Naive B cell (primary cell): ENCODE data around the gene CYTIP. TPM values are rescaled to one million over a fixed set of nuclear protein-coding genes. Genes with fewer than 3 reads are reported as not detected.
"Not testable (repeated sequence)": the region's sequence is repeated elsewhere in the genome, so short reads cannot be mapped to it uniquely, and the experiment has no call there.

ENCODE experiments used
- ATAC-seq, 2 donors: fragments of 150-1000 bp; cut with Tn5 transposase; 2 replicates each; pipeline ENCODE4 v1.10.0; 2021; ENCODE audit warnings: low read depth in 2 of 2, mild to moderate bottlenecking in 2 of 2, moderate library complexity in 2 of 2
- DNase-seq: peaks from one replicate; pipeline ENCODE4 v3.0.0; 2022
- H3K27ac Mint-ChIP-seq, 6 donors: one replicate each; pipeline ENCODE4 v1.8.0; 2020 to 2022; ENCODE audit warnings: mild to moderate bottlenecking in 6 of 6, mixed read lengths in 6 of 6, moderate library complexity in 5 of 6, inconsistent platforms in 2 of 6
- H3K27me3 Mint-ChIP-seq, 3 donors: one replicate each; pipeline ENCODE4 v1.8.0; 2021 to 2022; ENCODE audit warnings: mixed read lengths in 3 of 3, mild to moderate bottlenecking in 1 of 3
- H3K36me3 Mint-ChIP-seq, 2 donors: one replicate each; pipeline ENCODE4 v1.8.0; 2020 to 2022; ENCODE audit warnings: mixed read lengths in 2 of 2, inconsistent platforms in 1 of 2, mild to moderate bottlenecking in 1 of 2
- H3K4me1 Mint-ChIP-seq, 3 donors: one replicate each; pipeline ENCODE4 v1.8.0; 2020 to 2022; ENCODE audit warnings: mixed read lengths in 3 of 3, inconsistent platforms in 1 of 3, mild to moderate bottlenecking in 1 of 3, moderate library complexity in 1 of 3
- H3K4me3 Mint-ChIP-seq, 8 donors: one replicate each; pipeline ENCODE4 v1.8.0; 2020 to 2022; ENCODE audit warnings: mild to moderate bottlenecking in 8 of 8, mixed read lengths in 8 of 8, moderate library complexity in 8 of 8, inconsistent platforms in 2 of 8
- H3K9me3 Mint-ChIP-seq, 7 donors: one replicate each; pipeline ENCODE4 v1.8.0; 2020 to 2022; ENCODE audit warnings: mixed read lengths in 7 of 7, mild to moderate bottlenecking in 5 of 7, inconsistent platforms in 2 of 7, moderate library complexity in 1 of 7
- polyA plus RNA-seq, 6 donors: library from polyadenylated mRNA; unstranded; fragments of 300-500 nt; fragmentation: Illumina TruSeq; gene quantifications; one replicate each; pipeline ENCODE4 v1.2.3, GENCODE V29; 2021; ENCODE audit warnings: low read depth in 6 of 6

CYTIP gene
- polyA plus RNA-seq, 6 donors from 2014 or later: 90.7 to 172 (median 121) TPM

DNA sequence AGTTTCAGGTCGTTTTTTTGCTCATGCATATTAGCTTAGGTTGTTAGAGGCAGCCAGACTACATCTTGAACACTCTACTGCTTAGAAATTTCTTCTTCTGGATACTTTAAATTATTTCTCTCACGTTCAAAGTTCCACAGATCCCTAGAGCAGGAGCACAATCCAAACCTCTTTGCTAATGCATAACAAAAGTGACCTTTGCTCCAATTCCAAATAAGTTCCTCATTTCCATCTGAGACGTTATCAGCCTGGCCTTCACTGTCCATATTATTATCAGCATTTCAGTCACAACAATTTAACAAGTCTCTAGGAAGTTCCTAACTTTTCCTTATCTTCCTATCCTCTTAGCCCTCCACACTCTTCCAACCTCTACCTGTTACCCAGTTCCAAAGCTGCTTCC is 67.8 kb downstream of the CYTIP start:
- peaks cover 9 to 17% (median 12%) of the 10 kb centered on the region in 3 donors for H3K4me1 Mint-ChIP-seq
- no peaks in the 10 kb centered on the region for H3K27me3 Mint-ChIP-seq
- H3K27ac Mint-ChIP-seq: peak overlapping the region in 2 of 6 donors; percentile 59 to 89
- H3K4me3 Mint-ChIP-seq: no peak overlapping the region
- DNase-seq (no peak), ATAC-seq (no peak)
- H3K36me3 Mint-ChIP-seq: peaks cover 21 to 35% of the 10 kb centered on the region in 2 donors
- H3K9me3 Mint-ChIP-seq: peaks cover 11 to 32% (median 27%) of the 10 kb centered on the region in 7 donors

GRCh38 chr2:157375384-157375783 is 68.5 kb downstream of the CYTIP start:
- DNase-seq (no peak), ATAC-seq (no peak)
- H3K36me3 Mint-ChIP-seq: peaks cover 19 to 33% of the 10 kb centered on the region in 2 donors
- H3K4me1 Mint-ChIP-seq: peaks cover 8 to 10% (median 9%) of the 10 kb centered on the region in 3 donors
- peak overlapping the region in 1 of 6 donors; percentile 42 for H3K27ac Mint-ChIP-seq
- H3K9me3 Mint-ChIP-seq: peaks cover 11 to 32% (median 27%) of the 10 kb centered on the region in 7 donors
- no peaks in the 10 kb centered on the region for H3K27me3 Mint-ChIP-seq
- H3K4me3 Mint-ChIP-seq: no peak overlapping the region

DNA sequence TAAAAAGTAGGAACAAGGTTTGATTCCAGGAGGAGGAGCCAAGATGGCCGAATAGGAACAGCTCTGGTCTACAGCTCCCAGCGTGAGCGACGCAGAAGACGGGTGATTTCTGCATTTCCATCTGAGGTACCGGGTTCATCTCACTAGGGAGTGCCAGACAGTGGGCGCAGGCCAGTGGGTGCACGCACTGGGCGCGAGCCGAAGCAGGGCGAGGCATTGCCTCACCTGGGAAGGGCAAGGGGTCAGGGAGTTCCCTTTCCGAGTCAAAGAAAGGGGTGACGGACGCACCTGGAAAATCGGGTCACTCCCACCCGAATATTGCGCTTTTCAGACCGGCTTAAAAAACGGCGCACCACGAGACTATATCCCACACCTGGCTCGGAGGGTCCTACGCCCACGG is 75.4 kb downstream of the CYTIP start:
- not testable (repeated sequence) for H3K9me3 Mint-ChIP-seq, DNase-seq, H3K4me3 Mint-ChIP-seq, H3K27me3 Mint-ChIP-seq, ATAC-seq, H3K36me3 Mint-ChIP-seq
- Mint-ChIP-seq H3K4me1 (peaks cover 14 to 20% (median 18%) of the 10 kb centered on the region in 3 donors), H3K27ac (peak overlapping the region in 1 of 6 donors; percentile 4)

- peaks cover 17 to 28% (median 26%) of the 10 kb centered on the region in 3 donors for H3K4me1 Mint-ChIP-seq
- H3K27ac Mint-ChIP-seq: no peak overlapping the region
- DNase-seq (no peak), ATAC-seq (no peak)
- no peak overlapping the region for H3K4me3 Mint-ChIP-seq
- no peaks in the 10 kb centered on the region for H3K36me3 Mint-ChIP-seq
- peaks cover 2 to 10% (median 8%) of the 10 kb centered on the region in 7 donors for H3K9me3 Mint-ChIP-seq
- H3K27me3 Mint-ChIP-seq: no peaks in the 10 kb centered on the region
Measured at GRCh38 chr2:157367704-157368103, 76.2 kb downstream of the CYTIP start.

Other genes with a start within 250 kb of the CYTIP start
- under 1 TPM in 1 of 6 donors, not detected in 5; 0.04 TPM for gene GALNT5, start 186.4 kb downstream of the CYTIP start, polyA plus RNA-seq
- under 1 TPM in 5 of 6 donors, not detected in 1; 0.08 to 0.56 (median 0.28) TPM for gene ERMN, start 118.3 kb downstream of the CYTIP start, polyA plus RNA-seq
- gene ACVR1C, start 184.8 kb upstream of the CYTIP start, polyA plus RNA-seq: not detected